GM12873 (cell line): ENCODE measurements around the gene ERCC5.

Experiments used
- CTCF ChIP-seq: IDR thresholded peaks from 2 replicates; pipeline ENCODE4 v1.5.1; 2012; ENCODE audit warnings: low read depth, mild to moderate bottlenecking, moderate library complexity, low read length, control low read depth; ENCODE audit not compliant: insufficient read depth; ENCODE audit errors: missing control alignments

Gene ERCC5

GRCh38 chr13:102845630-102846260, at the start of gene ERCC5:
TSS of gene ERCC5 (plus strand) at chr13:102846032. CDS start at chr13:102846267, 235 bp downstream.
- TF ChIP-seq CTCF, result no peak

GRCh38 chr13:102798581-102799425, 47.0 kb upstream of the ERCC5 start, which contains the start of the genes BIVM and POGLUT2:
TSS of gene BIVM (plus strand) at chr13:102799119. CDS start at chr13:102807268, 8,149 bp downstream.
TSS of gene POGLUT2 (minus strand) at chr13:102798976. CDS start at chr13:102798670, 306 bp downstream.
- TF ChIP-seq CTCF, result no peak

- TF ChIP-seq CTCF, result no peak
Measured at GRCh38 chr13:102799426-102800144, 46.2 kb upstream of the ERCC5 start.

GRCh38 chr13:102800145-102801041, 45.4 kb upstream of the ERCC5 start:
- TF ChIP-seq CTCF, result peak; percentile 77

GRCh38 chr13:102805680-102806079, 40.2 kb upstream of the ERCC5 start:
- no peak for TF ChIP-seq CTCF

- no peak for TF ChIP-seq CTCF
Measured at GRCh38 chr13:102807699-102808098, 38.1 kb upstream of the ERCC5 start.
